HG03135 (cell line): ENCODE data around the gene CXCL10.
"Not testable (repeated sequence)": the region's sequence is repeated elsewhere in the genome, so short reads cannot be mapped to it uniquely, and the experiment has no call there.

ENCODE experiments used
- ATAC-seq: cut with Tn5 transposase; IDR thresholded peaks from one replicate; pipeline ENCODE4 v1.9.1; 2021; ENCODE audit warnings: mild to moderate bottlenecking, moderate library complexity; ENCODE audit not compliant: unreplicated experiment

Gene CXCL10

GRCh38 chr4:76023389-76023788 is at the start of gene CXCL10:
Gene CXCL10, minus strand, starts transcription at chr4:76023497. Its CDS starts 66 bp downstream, at chr4:76023431.
- ATAC-seq: no peak

- no peak for ATAC-seq
Measured at GRCh38 chr4:76072760-76073159, 49.5 kb upstream of the CXCL10 start.

GRCh38 chr4:76067652-76068286 is 44.5 kb upstream of the CXCL10 start:
- ATAC-seq: no peak

GRCh38 chr4:76066546-76066945 is 43.2 kb upstream of the CXCL10 start:
- no peak for ATAC-seq

GRCh38 chr4:76061982-76062381 is 38.7 kb upstream of the CXCL10 start:
- ATAC-seq: peak; percentile 76

- no peak for ATAC-seq
Measured at GRCh38 chr4:76061421-76061820, 38.1 kb upstream of the CXCL10 start.

GRCh38 chr4:76060506-76060905 is 37.2 kb upstream of the CXCL10 start:
- no peak for ATAC-seq

- ATAC-seq: no peak
Measured at GRCh38 chr4:76059750-76060149, 36.5 kb upstream of the CXCL10 start.

GRCh38 chr4:76058888-76059426 is 35.7 kb upstream of the CXCL10 start:
- no peak for ATAC-seq

- no peak for ATAC-seq
Measured at GRCh38 chr4:76058302-76058701, 35.0 kb upstream of the CXCL10 start.

- ATAC-seq: no peak
Measured at GRCh38 chr4:76055421-76055820, 32.1 kb upstream of the CXCL10 start.

- ATAC-seq: peak; percentile 99
Measured at GRCh38 chr4:76055016-76055415, 31.7 kb upstream of the CXCL10 start.

GRCh38 chr4:76053730-76054129 is 30.4 kb upstream of the CXCL10 start:
- no peak for ATAC-seq

GRCh38 chr4:76050560-76051050 is 27.3 kb upstream of the CXCL10 start:
- ATAC-seq: not testable (repeated sequence)

GRCh38 chr4:76049860-76050416 is 26.6 kb upstream of the CXCL10 start:
- ATAC-seq: not testable (repeated sequence)

GRCh38 chr4:76044686-76045085 is 21.4 kb upstream of the CXCL10 start:
- not testable (repeated sequence) for ATAC-seq

- not testable (repeated sequence) for ATAC-seq
Measured at GRCh38 chr4:76043306-76043705, 20.0 kb upstream of the CXCL10 start.

- not testable (repeated sequence) for ATAC-seq
Measured at GRCh38 chr4:76042241-76042998, 19.1 kb upstream of the CXCL10 start.

- no peak for ATAC-seq
Measured at GRCh38 chr4:76036855-76037254, 13.6 kb upstream of the CXCL10 start.

GRCh38 chr4:76035799-76036380 is 12.6 kb upstream of the CXCL10 start, which contains the start of gene CXCL11:
Gene CXCL11, minus strand, starts transcription at chr4:76036070. Its CDS starts 83 bp downstream, at chr4:76035987.
- ATAC-seq: no peak

- ATAC-seq: no peak
Measured at GRCh38 chr4:76035141-76035540, 11.8 kb upstream of the CXCL10 start.
